SH-SY5Y (cell line): Measurements from ENCODE around the gene CD81.

Source experiments
- GATA2 ChIP-seq: IDR thresholded peaks from 2 replicates; pipeline ENCODE4 v1.6.1; 2011; ENCODE audit warnings: mild to moderate bottlenecking, low read depth, low read length
- GATA3 ChIP-seq: IDR thresholded peaks from 2 replicates; pipeline ENCODE4 v1.6.1; 2011; ENCODE audit warnings: low read depth, mild to moderate bottlenecking, low read length, moderate library complexity

- no peak for TF ChIP-seq GATA2
- no peak for TF ChIP-seq GATA3
Measured at GRCh38 chr11:2378527-2379210, 1.6 kb downstream of the CD81 start.
